Upper lobe of left lung (tissue), 4 donors: ENCODE data around the gene AGO3.

Source experiments
- EP300 ChIP-seq, 4 donors: sonication (generic); formaldehyde crosslinking; IDR thresholded peaks; one replicate each; pipeline ENCODE4 v1.5.1; 2017; ENCODE audit warnings: antibody characterized with exemption in 4 of 4, control low read depth in 2 of 4
- POLR2A ChIP-seq, 4 donors: fragments of 450-650 bp; IDR thresholded peaks; one replicate each; pipeline ENCODE4 v1.5.1; 2016 to 2017; ENCODE audit warnings: antibody characterized with exemption in 4 of 4, mild to moderate bottlenecking in 2 of 4
- POLR2AphosphoS5 ChIP-seq, 2 donors: sonication (generic); formaldehyde crosslinking; IDR thresholded peaks; one replicate each; pipeline ENCODE4 v1.5.1; 2017; ENCODE audit warnings: antibody characterized with exemption in 2 of 2
- TF ChIP-seq, protein P1 (sequence below), 6 experiments: fragments of 450-650 bp in 4 of 6; fragments of 200-600 bp in 2 of 6; sonication (generic) in 2 of 6; IDR thresholded peaks; one replicate each; pipeline ENCODE4 v1.5.1; 2016 to 2019; ENCODE audit warnings: antibody characterized with exemption in 6 of 6

DNA sequence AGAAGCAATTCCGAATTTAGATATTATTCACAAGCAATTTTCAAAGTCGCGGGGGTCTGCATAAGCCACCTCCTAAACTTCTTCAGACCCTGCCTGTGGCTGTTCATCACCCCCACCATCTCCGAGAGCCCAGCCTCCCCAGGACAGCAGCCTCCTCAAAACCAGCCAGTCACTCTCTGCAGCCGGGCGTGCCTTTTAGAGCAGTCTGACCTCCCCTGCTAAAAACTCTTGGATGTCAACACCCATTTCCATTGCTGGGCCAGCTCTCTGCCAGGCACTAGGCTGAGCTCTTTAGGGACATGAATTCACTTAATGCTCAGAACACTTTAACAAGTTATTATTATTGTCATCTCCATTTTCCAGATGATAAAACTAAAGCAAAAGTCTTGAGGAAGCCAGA, 169.5 kb downstream of the AGO3 start:
- no peak for TF ChIP-seq EP300 (IDR thresholded peaks at IDR 0.05)
- TF ChIP-seq, protein P1, sequence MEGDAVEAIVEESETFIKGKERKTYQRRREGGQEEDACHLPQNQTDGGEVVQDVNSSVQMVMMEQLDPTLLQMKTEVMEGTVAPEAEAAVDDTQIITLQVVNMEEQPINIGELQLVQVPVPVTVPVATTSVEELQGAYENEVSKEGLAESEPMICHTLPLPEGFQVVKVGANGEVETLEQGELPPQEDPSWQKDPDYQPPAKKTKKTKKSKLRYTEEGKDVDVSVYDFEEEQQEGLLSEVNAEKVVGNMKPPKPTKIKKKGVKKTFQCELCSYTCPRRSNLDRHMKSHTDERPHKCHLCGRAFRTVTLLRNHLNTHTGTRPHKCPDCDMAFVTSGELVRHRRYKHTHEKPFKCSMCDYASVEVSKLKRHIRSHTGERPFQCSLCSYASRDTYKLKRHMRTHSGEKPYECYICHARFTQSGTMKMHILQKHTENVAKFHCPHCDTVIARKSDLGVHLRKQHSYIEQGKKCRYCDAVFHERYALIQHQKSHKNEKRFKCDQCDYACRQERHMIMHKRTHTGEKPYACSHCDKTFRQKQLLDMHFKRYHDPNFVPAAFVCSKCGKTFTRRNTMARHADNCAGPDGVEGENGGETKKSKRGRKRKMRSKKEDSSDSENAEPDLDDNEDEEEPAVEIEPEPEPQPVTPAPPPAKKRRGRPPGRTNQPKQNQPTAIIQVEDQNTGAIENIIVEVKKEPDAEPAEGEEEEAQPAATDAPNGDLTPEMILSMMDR (IDR thresholded peaks at IDR 0.05) = no peak
- TF ChIP-seq POLR2A (IDR thresholded peaks at IDR 0.05) = no peak
- TF ChIP-seq POLR2AphosphoS5 (IDR thresholded peaks at IDR 0.05) = no peak
